Coronary artery (tissue), 2 donors: Measurements from ENCODE around the gene GLI2.
A peak's percentile ranks its signal among the peaks of the same experiment; 100 is the strongest.

Experiments used
- DNase-seq: peaks from one replicate; pipeline ENCODE4 v3.0.0-alpha.2; 2017; ENCODE audit warnings: low spot score
- H3K27ac ChIP-seq, 2 donors: fragments of 200-600 bp; sonication (generic); one replicate each; pipeline ENCODE4 v1.5.1; 2016 to 2019
- H3K4me3 ChIP-seq: fragments of 200-600 bp; sonication (generic); 2 replicates; pipeline ENCODE4 v1.5.1; 2016; ENCODE audit warnings: mild to moderate bottlenecking, moderate library complexity
- TF ChIP-seq, protein P1 (sequence below): fragments of 200-600 bp; sonication (generic); IDR thresholded peaks from one replicate; pipeline ENCODE4 v1.5.1; 2019; ENCODE audit warnings: antibody characterized with exemption

GLI2 gene

GRCh38 chr2:120754067-120754960 is 18.6 kb downstream of the GLI2 start:
- no peak overlapping the region for H3K27ac ChIP-seq
- H3K4me3 ChIP-seq, result no peak overlapping the region
- DNase-seq, result no peak
- TF ChIP-seq, protein P1, sequence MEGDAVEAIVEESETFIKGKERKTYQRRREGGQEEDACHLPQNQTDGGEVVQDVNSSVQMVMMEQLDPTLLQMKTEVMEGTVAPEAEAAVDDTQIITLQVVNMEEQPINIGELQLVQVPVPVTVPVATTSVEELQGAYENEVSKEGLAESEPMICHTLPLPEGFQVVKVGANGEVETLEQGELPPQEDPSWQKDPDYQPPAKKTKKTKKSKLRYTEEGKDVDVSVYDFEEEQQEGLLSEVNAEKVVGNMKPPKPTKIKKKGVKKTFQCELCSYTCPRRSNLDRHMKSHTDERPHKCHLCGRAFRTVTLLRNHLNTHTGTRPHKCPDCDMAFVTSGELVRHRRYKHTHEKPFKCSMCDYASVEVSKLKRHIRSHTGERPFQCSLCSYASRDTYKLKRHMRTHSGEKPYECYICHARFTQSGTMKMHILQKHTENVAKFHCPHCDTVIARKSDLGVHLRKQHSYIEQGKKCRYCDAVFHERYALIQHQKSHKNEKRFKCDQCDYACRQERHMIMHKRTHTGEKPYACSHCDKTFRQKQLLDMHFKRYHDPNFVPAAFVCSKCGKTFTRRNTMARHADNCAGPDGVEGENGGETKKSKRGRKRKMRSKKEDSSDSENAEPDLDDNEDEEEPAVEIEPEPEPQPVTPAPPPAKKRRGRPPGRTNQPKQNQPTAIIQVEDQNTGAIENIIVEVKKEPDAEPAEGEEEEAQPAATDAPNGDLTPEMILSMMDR, result no peak

DNA sequence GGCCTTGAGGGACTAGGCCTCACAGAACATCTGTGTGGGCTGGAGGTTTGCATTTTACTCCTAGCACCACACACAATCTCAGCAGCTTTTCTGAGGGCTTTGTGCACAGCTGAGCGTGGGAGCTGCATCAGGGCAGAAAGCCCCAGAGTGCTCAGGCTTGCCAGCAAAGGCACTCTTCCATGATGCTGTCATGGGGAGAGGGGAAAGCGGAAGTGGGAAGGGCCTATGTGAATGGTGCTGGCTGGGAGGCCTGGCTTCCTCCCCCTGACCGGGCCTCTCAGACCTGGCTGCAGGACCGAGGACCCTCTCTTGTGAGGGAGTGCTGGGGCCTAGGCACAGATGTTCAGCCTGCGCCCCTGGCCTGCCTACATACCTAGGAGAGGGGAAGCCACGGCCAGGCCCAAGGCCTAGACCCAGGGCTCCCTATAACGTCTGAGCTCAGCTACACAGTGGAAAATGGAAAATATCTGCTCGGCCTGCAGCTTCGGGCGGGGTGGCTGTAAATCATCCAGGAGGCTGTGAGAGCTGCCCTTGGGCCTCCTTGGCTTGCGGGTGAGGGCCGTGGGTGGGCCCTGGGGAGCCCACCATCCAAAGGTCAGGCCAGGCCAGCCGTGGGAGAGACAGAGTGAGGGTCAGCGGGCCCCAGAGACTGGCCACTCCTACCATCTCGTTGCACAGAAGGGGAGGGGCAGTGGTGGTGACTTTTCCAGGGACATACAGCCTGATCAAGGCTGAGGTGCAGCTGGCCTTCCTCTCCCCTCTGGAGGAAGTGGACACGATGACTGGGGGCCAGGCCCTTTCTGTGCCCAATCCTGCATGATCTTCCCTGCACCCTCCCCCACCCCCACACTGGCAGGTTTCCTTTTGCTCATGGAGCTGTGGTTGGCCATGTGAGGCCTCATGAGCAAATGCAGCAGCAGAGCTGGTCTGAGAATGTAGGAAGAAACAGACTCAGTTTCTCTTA is 22.8 kb downstream of the GLI2 start:
- TF ChIP-seq, protein P1, result no peak
- H3K4me3 ChIP-seq, result no peak overlapping the region
- peak overlapping the region; percentile 54 to 82 for H3K27ac ChIP-seq
- peak; percentile 70 for DNase-seq

- DNase-seq, result peak; percentile 45
- H3K4me3 ChIP-seq, result no peak overlapping the region
- H3K27ac ChIP-seq, result no peak overlapping the region
- TF ChIP-seq, protein P1, result no peak
Measured at GRCh38 chr2:120759543-120760331, 24.1 kb downstream of the GLI2 start.

- Histone ChIP-seq H3K4me3 (no peak overlapping the region), H3K27ac (peak overlapping the region in 1 of 2 donors; percentile 47)
- TF ChIP-seq, protein P1, result no peak
- DNase-seq, result peak; percentile 74
Measured at GRCh38 chr2:120760446-120761135, 24.9 kb downstream of the GLI2 start.

DNA sequence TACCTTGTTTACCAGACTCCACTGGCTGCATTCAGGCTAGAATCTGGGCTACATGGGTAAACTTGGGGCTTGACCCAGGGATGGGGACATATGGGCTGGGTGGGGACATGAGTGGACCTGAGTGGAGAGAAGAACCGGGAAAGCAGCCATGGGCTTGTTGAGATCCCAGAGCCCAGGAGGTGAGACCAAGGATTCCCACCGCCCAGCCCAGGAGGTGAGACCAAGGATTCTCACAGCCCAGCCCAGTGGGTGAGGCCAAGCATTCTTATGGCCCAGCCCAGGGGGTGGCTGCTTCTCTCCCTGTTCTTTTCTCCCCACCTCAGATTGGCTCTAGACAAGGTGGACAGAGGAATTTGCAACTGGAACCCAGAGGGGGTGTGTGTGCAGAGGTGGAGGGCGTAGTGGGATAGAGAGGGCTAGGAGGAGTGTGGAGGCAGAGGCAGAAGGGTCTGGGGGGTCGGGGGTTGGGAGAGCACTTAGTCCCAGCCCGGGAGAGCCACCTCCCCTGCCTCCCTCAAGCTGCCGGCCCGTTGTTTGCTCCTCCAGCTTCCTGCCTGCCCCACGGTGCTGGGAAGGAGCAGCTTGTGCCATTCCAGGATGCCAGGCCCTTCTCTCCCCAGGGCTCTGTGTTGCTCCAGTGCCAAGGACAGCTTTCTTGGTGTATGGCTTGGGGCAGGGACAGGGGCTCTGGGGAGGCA is 25.6 kb downstream of the GLI2 start:
- Histone ChIP-seq H3K4me3 (no peak overlapping the region), H3K27ac (peak overlapping the region in 1 of 2 donors; percentile 47)
- DNase-seq, result peak; percentile 52
- TF ChIP-seq, protein P1, result no peak
